Measurements from ENCODE around the gene SLC30A7. TPM values are rescaled to one million over a fixed set of nuclear protein-coding genes. Genes with fewer than 3 reads are reported as not detected.

Gene SLC30A7
- total RNA-seq, 3 donors from 2014 or later (not counting 1 experiment from before 2014, with no cell fraction given), result 27.7 to 38.8 (median 36.2) TPM

GRCh38 chr1:101025657-101026429 lies 130.0 kb downstream of the SLC30A7 start, which contains the start of gene DPH5:
TSS of gene DPH5 (minus strand) at chr1:101025784. CDS start at chr1:101025443, 341 bp downstream.
- Mint-ChIP-seq H3K4me3 (peak within 1 kb of the TSS; percentile 75), H3K27me3 (ENCODE audit: low read depth in 2 of 2) (no peaks in the 10 kb centered on the region), H3K36me3 (no peaks in the 10 kb centered on the region), H3K4me1 (peaks cover 31 to 43% of the 10 kb centered on the region in 2 donors), H3K27ac (peak within 1 kb of the TSS; percentile 90 to 94), H3K9me3 (no peaks in the 10 kb centered on the region)
- peak within 1 kb of the TSS; percentile 66 for H3K4me3 ChIP-seq (ENCODE audit: low read length)
- DNase-seq (peak; percentile 80 to 90), ATAC-seq (peak; percentile 98 to 100 (median 99))
- no peaks in the 10 kb centered on the region for H3K27me3 ChIP-seq (ENCODE audit: control insufficient read depth, insufficient read depth, low read length)
- 0% methylated on average over 37 of the region's 37 CpGs for WGBS (ENCODE audit: insufficient coverage)
- peaks cover 9% of the 10 kb centered on the region for H3K4me1 ChIP-seq (ENCODE audit: control insufficient read depth, insufficient read depth, low read length)
- H3K36me3 ChIP-seq (ENCODE audit: control insufficient read depth, insufficient read depth, low read length), result peaks cover 3% of the 10 kb centered on the region
- peak within 1 kb of the TSS; percentile 61 for H3K27ac ChIP-seq (ENCODE audit: low read length)
- no peaks in the 10 kb centered on the region for H3K9me3 ChIP-seq (ENCODE audit: control insufficient read depth, insufficient read depth, low read length)
- no peak for TF ChIP-seq CTCF (IDR thresholded peaks at IDR 0.05)
- intact Hi-C loops (cut with micrococcal nuclease), result loop anchor here (2.0 to 5.0 kb wide), 4 partner anchors 99 to 261 kb away; partner anchors contain the start of gene SLC30A7

DNA sequence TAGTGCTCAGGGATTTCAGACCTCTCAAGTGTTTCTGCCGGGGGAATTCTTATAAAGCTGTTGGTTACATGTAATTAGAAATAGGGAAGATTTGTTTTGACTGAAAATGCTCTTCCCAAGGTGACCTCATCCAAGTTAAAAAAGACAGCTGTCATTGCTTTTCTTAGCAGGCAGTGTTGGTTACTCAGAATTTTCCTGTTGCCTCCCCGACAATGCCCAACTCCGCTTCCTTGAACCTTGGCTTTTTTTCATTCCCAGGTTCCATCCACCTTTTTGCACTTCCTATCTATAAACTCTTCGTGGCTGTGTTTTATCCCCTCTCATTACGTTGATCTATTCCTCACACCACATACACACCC lies 130.5 kb downstream of the SLC30A7 start:
- H3K27me3 Mint-ChIP-seq (ENCODE audit: low read depth in 2 of 2), result no peaks in the 10 kb centered on the region
- intact Hi-C loops (cut with micrococcal nuclease), result loop anchor here (2.0 to 5.0 kb wide), 4 partner anchors 99 to 261 kb away; partner anchors contain the start of gene SLC30A7
- Histone ChIP-seq H3K9me3 (ENCODE audit: control insufficient read depth, insufficient read depth, low read length) (no peaks in the 10 kb centered on the region), H3K36me3 (ENCODE audit: control insufficient read depth, insufficient read depth, low read length) (peaks cover 3% of the 10 kb centered on the region), H3K27me3 (ENCODE audit: control insufficient read depth, insufficient read depth, low read length) (no peaks in the 10 kb centered on the region), H3K4me1 (ENCODE audit: control insufficient read depth, insufficient read depth, low read length) (peaks cover 9% of the 10 kb centered on the region), H3K4me3 (ENCODE audit: low read length) (peak overlapping the region; percentile 66), H3K27ac (ENCODE audit: low read length) (peak overlapping the region; percentile 61)
- H3K36me3 Mint-ChIP-seq, result no peaks in the 10 kb centered on the region
- peaks cover 37 to 42% of the 10 kb centered on the region in 2 donors for H3K4me1 Mint-ChIP-seq
- no peaks in the 10 kb centered on the region for H3K9me3 Mint-ChIP-seq
- no peak for TF ChIP-seq CTCF (IDR thresholded peaks at IDR 0.05)
- H3K27ac Mint-ChIP-seq, result peak overlapping the region; percentile 90 to 94
- DNase-seq (no peak), ATAC-seq (no peak)
- WGBS (ENCODE audit: insufficient coverage), result 51% methylated on average over 5 of the region's 5 CpGs
- peak overlapping the region; percentile 75 for H3K4me3 Mint-ChIP-seq

- TF ChIP-seq CTCF (IDR thresholded peaks at IDR 0.05), result no peak
- H3K36me3 Mint-ChIP-seq, result no peaks in the 10 kb centered on the region
- peak overlapping the region; percentile 32 for H3K4me3 Mint-ChIP-seq
- Histone ChIP-seq H3K27ac (ENCODE audit: low read length) (no peak overlapping the region), H3K27me3 (ENCODE audit: control insufficient read depth, insufficient read depth, low read length) (no peaks in the 10 kb centered on the region), H3K36me3 (ENCODE audit: control insufficient read depth, insufficient read depth, low read length) (peaks cover 2% of the 10 kb centered on the region), H3K9me3 (ENCODE audit: control insufficient read depth, insufficient read depth, low read length) (no peaks in the 10 kb centered on the region), H3K4me1 (ENCODE audit: control insufficient read depth, insufficient read depth, low read length) (peaks cover 9% of the 10 kb centered on the region), H3K4me3 (ENCODE audit: low read length) (no peak overlapping the region)
- H3K9me3 Mint-ChIP-seq, result no peaks in the 10 kb centered on the region
- intact Hi-C loops (cut with micrococcal nuclease), result loop anchor here (2.0 to 5.0 kb wide), 4 partner anchors 100 to 260 kb away; partner anchors contain the start of gene SLC30A7
- 82% methylated on average over 5 of the region's 6 CpGs for WGBS (ENCODE audit: insufficient coverage)
- H3K27me3 Mint-ChIP-seq (ENCODE audit: low read depth in 2 of 2), result no peaks in the 10 kb centered on the region
- ATAC-seq (no peak), DNase-seq (no peak)
- peaks cover 36 to 37% of the 10 kb centered on the region in 2 donors for H3K4me1 Mint-ChIP-seq
- peak overlapping the region in 1 of 2 donors; percentile 2 for H3K27ac Mint-ChIP-seq
Observed at GRCh38 chr1:101027194-101027772, 131.4 kb downstream of the SLC30A7 start.
